Glomerular endothelial cell (primary cell): ENCODE results near the gene BBX. TPM values are rescaled to one million over a fixed set of nuclear protein-coding genes. Genes with fewer than 3 reads are reported as not detected.
"Not testable (repeated sequence)": the region's sequence is repeated elsewhere in the genome, so short reads cannot be mapped to it uniquely, and the experiment has no call there.

ENCODE experiments used
- DNase-seq: peaks from one replicate; pipeline ENCODE4 v3.0.0-alpha.2; 2011; ENCODE audit warnings: low read depth, low spot score; ENCODE audit errors: extremely low read depth
- total RNA-seq: library from RNA; depleted of rRNA; stranded (reverse); fragments of >200 nt; gene quantifications from 2 replicates; pipeline ENCODE4 v1.2.3, GENCODE V29; 2015

Gene BBX
- total RNA-seq, 1 donor from 2014 or later: 42.0 TPM

DNA sequence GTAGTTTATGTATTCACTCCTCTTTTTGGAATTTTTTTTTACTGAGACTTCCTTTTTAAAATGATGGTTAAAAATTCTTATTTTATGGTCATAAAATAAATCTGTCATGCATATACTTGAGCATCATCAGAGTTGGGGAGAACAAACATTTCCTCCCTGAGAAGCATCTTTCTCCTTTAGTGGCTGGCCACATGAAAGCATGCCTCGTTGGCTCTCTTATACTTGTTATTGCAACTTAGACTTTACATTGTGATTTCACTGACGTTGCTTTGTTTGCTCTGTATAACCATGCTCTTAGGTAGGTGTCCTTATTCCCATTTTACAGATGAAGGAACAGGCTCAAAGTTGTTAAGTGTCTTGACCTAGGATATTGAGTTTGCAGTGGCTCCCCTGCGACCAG is 18.1 kb downstream of the BBX start:
- DNase-seq: no peak

DNA sequence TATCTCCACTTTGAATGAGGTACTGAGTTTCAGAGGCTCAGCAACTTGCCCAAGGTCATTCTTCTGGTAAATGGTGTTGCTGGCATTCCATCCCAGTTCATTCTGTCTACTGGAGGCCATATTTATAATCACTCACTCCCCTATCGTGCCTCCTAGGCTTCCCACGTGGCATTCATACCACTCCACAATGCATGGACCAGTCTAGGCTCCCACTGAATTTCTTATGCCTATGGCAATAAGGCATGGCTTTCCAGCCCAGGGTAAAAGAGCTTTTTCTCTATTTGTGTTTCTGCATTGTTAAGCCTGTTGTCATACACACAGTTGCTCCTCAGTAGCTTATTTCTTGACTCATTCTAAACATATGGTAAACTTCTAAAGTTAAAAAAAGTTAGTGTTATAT is 19.9 kb downstream of the BBX start:
- no peak for DNase-seq

DNA sequence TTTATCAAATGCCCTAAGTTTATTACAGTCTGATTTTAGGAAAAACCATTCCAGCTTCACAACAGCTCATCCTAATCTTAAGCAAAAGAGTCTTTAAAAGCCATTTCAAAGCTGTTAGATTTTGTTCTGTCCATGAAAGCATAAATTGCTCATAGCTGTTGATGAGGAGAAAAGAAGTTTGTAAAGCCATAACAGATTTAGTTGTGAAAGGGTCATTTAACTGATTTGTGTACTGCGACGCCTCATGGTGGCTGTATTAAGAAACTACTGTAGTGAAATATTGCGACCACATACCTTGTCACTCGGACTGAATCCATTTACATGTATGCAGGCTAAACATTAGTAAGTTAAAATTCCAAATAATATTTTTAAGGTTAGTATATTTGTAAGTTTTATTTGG is 20.9 kb downstream of the BBX start:
- no peak for DNase-seq

GRCh38 chr3:107545680-107546120 is 22.9 kb downstream of the BBX start:
- DNase-seq: no peak

GRCh38 chr3:107548601-107549000 is 25.8 kb downstream of the BBX start:
- no peak for DNase-seq

GRCh38 chr3:107555359-107555758 is 32.6 kb downstream of the BBX start:
- DNase-seq: no peak

- no peak for DNase-seq
Measured at GRCh38 chr3:107557743-107558142, 35.0 kb downstream of the BBX start.

DNA sequence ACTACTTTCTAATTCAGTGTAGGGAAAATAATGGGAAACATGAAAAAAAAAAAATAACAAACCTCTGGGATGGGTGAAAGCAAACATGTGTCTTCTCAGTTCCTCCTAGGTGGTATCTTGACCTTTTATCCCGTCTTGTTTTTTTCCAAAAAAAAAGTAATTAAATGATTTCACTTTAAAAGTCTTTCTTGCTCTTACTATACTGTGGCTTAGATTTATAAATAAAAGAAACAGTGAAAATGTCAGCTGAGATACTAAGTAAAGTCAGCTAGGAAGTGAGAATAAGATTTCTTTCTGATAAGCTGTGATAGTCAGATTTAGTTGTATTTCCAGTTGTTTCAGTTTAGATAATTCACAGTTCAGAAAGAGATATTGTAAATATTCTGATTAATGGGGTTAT is 37.4 kb downstream of the BBX start:
- no peak for DNase-seq

GRCh38 chr3:107561980-107562379 is 39.2 kb downstream of the BBX start:
- no peak for DNase-seq

DNA sequence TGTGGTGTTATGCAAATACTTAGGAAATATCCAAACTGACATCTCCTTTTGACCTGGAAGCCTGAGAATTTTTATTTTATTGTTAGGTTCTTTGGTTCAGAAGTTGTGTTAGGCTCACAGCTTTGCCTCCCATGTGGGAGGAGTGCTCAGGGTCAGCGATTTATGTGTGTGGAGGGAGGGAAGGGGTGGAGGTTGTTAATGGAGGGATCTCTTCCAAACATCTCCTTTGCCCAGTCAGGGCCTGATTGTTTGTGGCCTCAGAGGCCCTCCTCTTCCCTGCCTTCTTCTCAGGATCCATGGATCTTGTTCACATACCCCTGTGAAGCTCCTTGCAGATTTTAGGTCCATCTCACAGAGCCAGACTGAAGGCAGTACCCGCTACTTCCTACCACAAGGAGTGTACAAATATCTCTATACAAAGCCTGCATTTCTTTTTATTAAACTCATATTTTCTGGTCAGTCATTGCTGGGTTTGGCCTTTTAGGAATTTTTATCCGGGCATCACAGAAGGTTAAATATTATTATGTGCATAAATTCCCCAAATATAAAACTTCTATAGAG is 40.3 kb downstream of the BBX start:
- no peak for DNase-seq

- not testable (repeated sequence) for DNase-seq
Measured at GRCh38 chr3:107565244-107565643, 42.5 kb downstream of the BBX start.

- DNase-seq: not testable (repeated sequence)
Measured at GRCh38 chr3:107571089-107571488, 48.3 kb downstream of the BBX start.

- not testable (repeated sequence) for DNase-seq
Measured at GRCh38 chr3:107571492-107571891, 48.7 kb downstream of the BBX start.

DNA sequence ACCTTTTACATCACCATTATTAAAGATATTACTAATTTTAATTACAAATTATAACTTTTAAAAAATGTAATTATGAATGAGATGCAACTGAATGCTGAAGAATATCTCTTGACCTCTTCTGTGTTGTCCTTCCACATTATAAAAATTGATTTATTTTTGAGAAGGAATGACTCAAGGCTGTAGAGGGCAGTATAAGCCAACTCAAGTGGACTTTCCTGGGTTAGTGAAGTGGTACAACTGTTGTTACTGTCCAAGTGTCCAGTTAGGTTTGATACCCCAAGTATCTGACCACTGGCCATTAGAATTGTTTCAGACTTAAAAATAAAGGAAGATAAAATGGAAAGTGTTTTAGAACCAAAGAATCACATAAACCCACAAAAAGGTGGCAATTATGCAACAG is 51.9 kb downstream of the BBX start:
- no peak for DNase-seq

DNA sequence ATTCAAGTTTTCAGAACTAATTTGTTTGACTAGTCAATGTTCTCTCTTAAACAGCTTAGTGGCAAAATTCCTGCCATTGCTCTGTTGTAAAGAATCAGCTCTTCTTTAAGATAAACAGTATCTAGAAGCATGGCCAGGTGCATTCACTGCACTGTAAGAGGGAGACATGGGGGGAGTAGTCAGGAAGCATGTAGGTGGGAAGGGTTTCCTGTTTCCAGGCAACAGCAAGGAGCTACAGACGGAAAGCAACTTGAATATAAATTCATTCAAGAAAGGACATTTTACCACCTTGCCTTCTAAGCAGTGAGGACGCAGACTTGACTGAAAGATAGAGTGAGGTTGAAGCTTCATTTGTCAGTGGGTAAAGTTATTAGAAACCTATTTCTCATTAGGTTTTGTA is 55.3 kb downstream of the BBX start:
- no peak for DNase-seq

- no peak for DNase-seq
Measured at GRCh38 chr3:107578523-107578922, 55.8 kb downstream of the BBX start.

- DNase-seq: no peak
Measured at GRCh38 chr3:107579371-107579770, 56.6 kb downstream of the BBX start.

DNA sequence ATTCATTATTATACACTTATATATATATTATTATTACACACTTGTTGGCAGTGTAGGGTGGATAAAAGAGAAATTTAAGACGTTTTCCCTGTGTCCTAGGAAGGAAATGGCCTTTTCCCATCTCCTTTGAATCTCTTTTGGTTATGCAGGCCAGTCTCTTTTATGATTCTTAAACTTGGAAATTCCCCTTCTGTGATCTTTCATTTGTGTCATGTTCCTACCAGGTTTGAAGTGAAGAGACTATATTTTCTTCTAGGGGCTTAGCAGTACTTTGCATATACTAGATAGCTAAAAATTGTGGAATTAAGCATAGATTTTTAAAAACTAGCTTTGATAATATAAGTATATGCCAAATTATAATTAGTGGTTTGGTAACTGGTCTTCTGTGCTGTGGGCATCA is 58.5 kb downstream of the BBX start:
- no peak for DNase-seq

DNA sequence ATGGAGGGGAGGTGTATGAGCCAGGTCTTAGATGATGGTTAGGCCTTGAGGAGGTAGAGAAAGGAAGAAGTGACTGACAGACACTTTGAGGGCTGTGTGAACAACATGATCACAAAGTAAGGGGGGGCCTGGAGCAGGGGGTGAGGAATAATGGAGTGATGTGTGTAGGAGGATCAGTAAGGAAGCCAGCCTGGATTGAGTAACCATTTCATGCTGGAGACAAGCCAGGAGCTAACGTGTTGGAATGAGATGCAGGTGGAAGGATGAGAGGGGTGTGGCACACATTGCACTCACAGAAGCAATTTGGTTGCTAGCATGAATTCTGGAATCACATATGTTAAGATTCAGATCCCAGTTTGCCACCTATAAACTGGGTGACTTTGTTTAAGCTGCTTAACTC is 65.5 kb downstream of the BBX start:
- no peak for DNase-seq

DNA sequence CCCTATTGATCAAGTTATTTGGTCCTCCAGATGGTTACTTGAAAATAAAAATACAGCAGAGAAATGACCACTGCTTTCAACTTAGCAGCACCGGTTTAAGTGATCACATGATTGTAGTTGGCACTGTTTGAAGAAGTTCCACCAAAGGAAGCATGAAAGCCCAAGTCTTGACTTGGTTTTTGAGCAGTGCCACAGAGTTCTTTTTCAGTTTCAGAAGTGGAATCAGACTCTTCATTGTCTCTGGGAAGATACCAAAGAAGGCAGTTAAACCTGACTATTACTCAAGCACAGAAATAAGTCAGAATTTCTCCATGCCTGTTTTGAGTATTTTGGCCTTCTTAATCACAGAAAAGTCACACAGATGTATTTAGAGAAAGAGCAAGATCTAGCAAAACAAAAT is 66.7 kb downstream of the BBX start:
- DNase-seq: no peak

GRCh38 chr3:107590786-107591185 is 68.0 kb downstream of the BBX start:
- no peak for DNase-seq

GRCh38 chr3:107592073-107592472 is 69.3 kb downstream of the BBX start:
- no peak for DNase-seq

DNA sequence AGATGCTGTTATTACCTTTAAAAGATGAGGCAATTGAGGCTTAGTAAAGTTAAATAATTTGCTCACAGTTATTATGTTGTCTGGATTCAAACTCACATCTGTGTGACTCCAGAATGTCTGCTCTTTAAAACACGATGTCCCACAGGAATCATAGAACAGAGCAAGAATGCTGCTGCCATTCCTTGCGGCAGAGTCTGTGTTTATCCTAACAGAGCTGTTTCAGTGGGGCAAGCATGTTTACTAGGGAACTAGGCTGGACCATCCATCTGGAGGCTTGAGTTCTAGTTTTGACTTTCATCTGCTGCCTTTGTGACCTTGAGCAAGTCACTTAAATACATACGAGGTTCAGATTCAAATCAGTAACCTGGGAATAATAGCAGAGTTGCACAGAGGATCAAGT is 72.1 kb downstream of the BBX start:
- DNase-seq: no peak
